OCI-LY1 (cell line): ENCODE results near the gene SMIM29.

Source experiments
- CTCF ChIP-seq: fragments of 200-600 bp; sonication (generic), shearing (Covaris generic); IDR thresholded peaks from 2 replicates; pipeline ENCODE4 v1.5.1; 2017; ENCODE audit warnings: mild to moderate bottlenecking, antibody characterized with exemption, low read length, moderate library complexity, mixed read lengths
- EZH2 ChIP-seq: fragments of 200-600 bp; sonication (generic), shearing (Covaris generic); IDR thresholded peaks from 2 replicates; pipeline ENCODE4 v1.8.0; 2017; ENCODE audit warnings: borderline replicate concordance, mixed run types, mild to moderate bottlenecking, antibody characterized with exemption, low read length, moderate library complexity, mixed read lengths

GRCh38 chr6:34288581-34288980, 39.8 kb upstream of the SMIM29 start:
- no peak for TF ChIP-seq CTCF
- TF ChIP-seq EZH2, result no peak
